SH-SY5Y (cell line): ENCODE data around the gene NKAIN2.

Experiments used
- GATA2 ChIP-seq: IDR thresholded peaks from 2 replicates; pipeline ENCODE4 v1.6.1; 2011; ENCODE audit warnings: mild to moderate bottlenecking, low read depth, low read length
- GATA3 ChIP-seq: IDR thresholded peaks from 2 replicates; pipeline ENCODE4 v1.6.1; 2011; ENCODE audit warnings: low read depth, mild to moderate bottlenecking, low read length, moderate library complexity

- TF ChIP-seq GATA2 (no peak), GATA3 (no peak)
Observed at GRCh38 chr6:124466949-124467348, 663.3 kb downstream of the NKAIN2 start.
